Occipital lobe (tissue), 2 donors: ENCODE data around the gene XYLT1. TPM values are rescaled to one million over a fixed set of nuclear protein-coding genes. Genes with fewer than 3 reads are reported as not detected.
A peak's percentile ranks its signal among the peaks of the same experiment; 100 is the strongest.

Experiments used
- DNase-seq: peaks from one replicate; lab custom pipeline; 2025; lab: John Stamatoyannopoulos, UW
- total RNA-seq: library from RNA; depleted of rRNA; stranded (reverse); fragments of >200 nt; gene quantifications from one replicate; pipeline ENCODE4 v1.2.3, GENCODE V29; 2014

XYLT1 gene
- total RNA-seq, 1 donor from 2014 or later, result 29.3 TPM

GRCh38 chr16:17205279-17206211 lies 265.2 kb downstream of the XYLT1 start:
- DNase-seq, result no peak

- no peak for DNase-seq
Measured at GRCh38 chr16:17204644-17205043, 266.1 kb downstream of the XYLT1 start.

- no peak for DNase-seq
Measured at GRCh38 chr16:17204206-17204605, 266.6 kb downstream of the XYLT1 start.

- DNase-seq, result no peak
Measured at GRCh38 chr16:17203424-17203823, 267.3 kb downstream of the XYLT1 start.

GRCh38 chr16:17199135-17199534 lies 271.6 kb downstream of the XYLT1 start:
- DNase-seq, result no peak

- DNase-seq, result no peak
Measured at GRCh38 chr16:17196526-17196925, 274.2 kb downstream of the XYLT1 start.

GRCh38 chr16:17194190-17194780 lies 276.5 kb downstream of the XYLT1 start:
- no peak for DNase-seq

GRCh38 chr16:17193566-17194100 lies 277.1 kb downstream of the XYLT1 start:
- no peak for DNase-seq

GRCh38 chr16:17184026-17184425 lies 286.7 kb downstream of the XYLT1 start:
- DNase-seq, result no peak

- no peak for DNase-seq
Measured at GRCh38 chr16:17177959-17178905, 292.5 kb downstream of the XYLT1 start.

- no peak for DNase-seq
Measured at GRCh38 chr16:17177242-17177958, 293.4 kb downstream of the XYLT1 start.

- no peak for DNase-seq
Measured at GRCh38 chr16:17176199-17176598, 294.6 kb downstream of the XYLT1 start.

GRCh38 chr16:17173281-17173680 lies 297.5 kb downstream of the XYLT1 start:
- peak; percentile 18 for DNase-seq

GRCh38 chr16:17171250-17172143 lies 299.3 kb downstream of the XYLT1 start:
- no peak for DNase-seq

- no peak for DNase-seq
Measured at GRCh38 chr16:17170435-17170834, 300.3 kb downstream of the XYLT1 start.

GRCh38 chr16:17168181-17168580 lies 302.6 kb downstream of the XYLT1 start:
- no peak for DNase-seq

GRCh38 chr16:17166095-17166494 lies 304.7 kb downstream of the XYLT1 start:
- no peak for DNase-seq

- DNase-seq, result no peak
Measured at GRCh38 chr16:17162560-17162959, 308.2 kb downstream of the XYLT1 start.

GRCh38 chr16:17160920-17161431 lies 309.8 kb downstream of the XYLT1 start:
- DNase-seq, result no peak
